ENCODE measurements around the gene SLCO2B1.
"Not testable (repeated sequence)": the region's sequence is repeated elsewhere in the genome, so short reads cannot be mapped to it uniquely, and the experiment has no call there.

Gene SLCO2B1, protein sequence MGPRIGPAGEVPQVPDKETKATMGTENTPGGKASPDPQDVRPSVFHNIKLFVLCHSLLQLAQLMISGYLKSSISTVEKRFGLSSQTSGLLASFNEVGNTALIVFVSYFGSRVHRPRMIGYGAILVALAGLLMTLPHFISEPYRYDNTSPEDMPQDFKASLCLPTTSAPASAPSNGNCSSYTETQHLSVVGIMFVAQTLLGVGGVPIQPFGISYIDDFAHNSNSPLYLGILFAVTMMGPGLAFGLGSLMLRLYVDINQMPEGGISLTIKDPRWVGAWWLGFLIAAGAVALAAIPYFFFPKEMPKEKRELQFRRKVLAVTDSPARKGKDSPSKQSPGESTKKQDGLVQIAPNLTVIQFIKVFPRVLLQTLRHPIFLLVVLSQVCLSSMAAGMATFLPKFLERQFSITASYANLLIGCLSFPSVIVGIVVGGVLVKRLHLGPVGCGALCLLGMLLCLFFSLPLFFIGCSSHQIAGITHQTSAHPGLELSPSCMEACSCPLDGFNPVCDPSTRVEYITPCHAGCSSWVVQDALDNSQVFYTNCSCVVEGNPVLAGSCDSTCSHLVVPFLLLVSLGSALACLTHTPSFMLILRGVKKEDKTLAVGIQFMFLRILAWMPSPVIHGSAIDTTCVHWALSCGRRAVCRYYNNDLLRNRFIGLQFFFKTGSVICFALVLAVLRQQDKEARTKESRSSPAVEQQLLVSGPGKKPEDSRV

DNA sequence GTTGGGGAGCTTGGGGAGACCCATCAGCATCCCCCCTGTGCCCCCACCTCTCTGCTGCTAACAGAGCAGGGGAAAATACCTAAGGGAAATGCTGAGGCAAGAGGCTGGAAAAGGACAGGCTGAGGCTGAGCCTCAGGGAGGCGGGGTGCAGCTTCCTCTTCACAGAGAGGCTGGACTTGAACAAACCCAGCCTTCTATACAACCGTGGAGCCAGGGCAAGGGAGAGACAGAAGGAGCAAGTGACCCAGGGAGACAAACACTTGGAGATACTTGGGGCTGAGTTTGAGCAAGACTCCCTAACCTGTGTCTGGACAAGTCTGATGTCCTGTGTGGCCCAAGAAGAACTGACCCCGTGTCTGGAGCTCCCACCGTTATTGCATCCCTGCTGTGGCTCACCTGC lies at the start of gene SLCO2B1:
Gene SLCO2B1, plus strand, starts transcription at position 229 of the 400 bp plus-strand sequence. CDS start 275 bp downstream, outside the sequence.
- no peak for DNase-seq

- no peak for DNase-seq
Measured at GRCh38 chr11:75101424-75102128, 49.3 kb upstream of the SLCO2B1 start.

DNA sequence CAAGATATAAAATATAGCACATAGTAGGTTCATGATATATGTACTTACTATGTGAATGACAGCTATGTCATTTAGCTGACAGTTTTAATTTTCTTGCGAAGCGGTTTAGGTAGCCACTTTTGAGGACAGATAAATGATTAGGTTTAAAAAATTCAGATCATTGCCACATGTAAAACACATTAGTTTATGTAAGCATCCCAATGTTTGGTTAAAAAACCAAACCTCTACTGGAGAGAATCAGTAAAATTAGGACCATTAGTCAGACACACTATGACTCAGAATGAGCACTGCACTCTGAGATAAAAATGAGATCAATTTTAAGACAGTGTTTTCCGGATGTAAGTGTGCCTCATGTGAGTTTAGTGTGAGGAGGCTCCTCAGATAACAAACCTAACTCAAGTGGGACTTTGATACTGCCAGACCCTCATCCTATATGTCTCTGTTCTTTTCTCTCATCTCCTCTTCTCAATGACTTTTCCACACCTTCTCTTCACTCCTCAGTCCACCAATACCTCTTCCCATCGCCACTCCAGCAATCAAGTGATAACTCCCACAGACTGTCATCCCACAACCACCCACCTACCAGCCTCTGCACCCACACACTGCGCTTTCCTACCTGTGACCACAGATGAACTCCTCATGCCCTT lies 47.4 kb upstream of the SLCO2B1 start:
- DNase-seq = no peak

DNA sequence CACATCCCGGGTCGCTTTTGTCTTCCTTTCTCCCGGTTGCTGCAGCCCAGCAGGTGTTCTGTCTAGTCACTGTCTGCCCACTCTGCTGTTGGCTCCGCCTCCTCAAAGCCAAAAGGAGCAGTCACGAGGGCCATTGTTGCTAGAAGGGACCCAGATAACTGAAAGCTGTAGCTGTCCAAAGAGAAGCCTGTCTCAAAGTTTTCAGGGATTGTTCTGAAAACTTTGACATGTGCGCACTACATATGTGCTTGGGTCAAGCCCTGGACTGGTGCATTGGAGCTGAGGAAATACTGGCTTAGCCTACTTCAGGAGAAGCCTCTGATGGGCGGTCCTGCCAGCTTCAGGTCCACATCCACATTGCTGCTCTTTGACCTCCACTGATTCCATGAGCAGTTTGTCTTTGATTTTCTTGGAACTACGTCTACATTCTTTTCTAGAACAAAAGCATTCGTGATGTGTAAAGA lies 45.4 kb upstream of the SLCO2B1 start:
- DNase-seq = no peak

- DNase-seq = not testable (repeated sequence)
Measured at GRCh38 chr11:75105967-75106681, 44.8 kb upstream of the SLCO2B1 start.

- no peak for DNase-seq
Measured at GRCh38 chr11:75107187-75107586, 43.7 kb upstream of the SLCO2B1 start.

DNA sequence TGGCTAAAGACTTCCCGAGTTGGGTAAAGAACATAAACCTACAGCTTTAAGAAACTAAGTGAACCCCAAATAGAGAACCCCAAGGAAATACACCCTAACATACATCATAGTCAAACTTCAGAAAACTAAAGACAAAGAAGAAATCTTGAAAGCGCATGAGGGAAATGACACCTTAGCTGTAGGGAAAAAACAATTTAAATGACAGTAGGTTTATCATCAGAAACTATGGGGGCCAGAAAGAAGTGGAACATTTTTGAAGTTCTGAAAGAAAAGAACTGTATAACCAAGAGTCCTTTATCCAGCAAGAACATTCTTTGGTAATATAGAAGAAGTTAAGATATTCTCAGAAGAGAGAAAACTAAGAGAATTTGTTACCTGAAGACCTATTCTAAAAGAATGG lies 38.7 kb upstream of the SLCO2B1 start:
- no peak for DNase-seq

DNA sequence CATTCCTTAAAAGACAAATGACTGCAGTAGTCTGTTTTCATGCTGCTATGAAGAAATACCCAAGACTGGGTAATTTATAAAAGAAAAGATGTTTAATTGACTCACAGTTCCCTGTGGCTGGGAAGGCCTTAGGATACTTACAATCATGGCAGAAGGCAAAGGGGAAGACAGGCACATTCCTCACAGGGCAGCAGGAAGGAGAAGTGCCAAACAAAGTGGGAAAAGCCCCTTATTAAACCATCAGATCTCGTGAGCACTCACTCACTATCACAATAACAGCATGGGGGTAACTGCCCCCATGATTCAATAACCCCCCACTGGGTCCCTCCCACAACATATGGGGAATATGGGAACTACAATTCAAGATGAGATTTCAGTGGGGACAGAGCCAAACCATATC lies 37.9 kb upstream of the SLCO2B1 start:
- no peak for DNase-seq

DNA sequence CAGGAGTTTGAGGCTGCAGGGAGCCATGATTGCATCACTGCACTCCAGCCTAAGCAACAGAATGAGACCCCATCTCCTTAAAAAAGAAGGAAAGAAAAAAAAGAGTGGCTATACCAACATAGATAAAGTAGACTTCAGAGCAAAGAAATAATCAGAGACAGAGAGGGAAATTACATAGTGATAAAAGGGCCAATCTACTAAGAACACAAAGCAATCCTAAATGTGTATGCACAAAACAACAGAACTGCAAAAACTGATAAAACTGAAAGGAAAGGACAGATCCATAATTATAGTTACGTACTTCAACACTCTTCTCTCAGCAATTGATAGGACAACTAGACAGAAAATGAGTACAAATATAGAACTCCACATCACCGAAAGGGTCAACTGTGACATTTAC lies 36.4 kb upstream of the SLCO2B1 start:
- no peak for DNase-seq

- DNase-seq = no peak
Measured at GRCh38 chr11:75118577-75118976, 32.3 kb upstream of the SLCO2B1 start.

DNA sequence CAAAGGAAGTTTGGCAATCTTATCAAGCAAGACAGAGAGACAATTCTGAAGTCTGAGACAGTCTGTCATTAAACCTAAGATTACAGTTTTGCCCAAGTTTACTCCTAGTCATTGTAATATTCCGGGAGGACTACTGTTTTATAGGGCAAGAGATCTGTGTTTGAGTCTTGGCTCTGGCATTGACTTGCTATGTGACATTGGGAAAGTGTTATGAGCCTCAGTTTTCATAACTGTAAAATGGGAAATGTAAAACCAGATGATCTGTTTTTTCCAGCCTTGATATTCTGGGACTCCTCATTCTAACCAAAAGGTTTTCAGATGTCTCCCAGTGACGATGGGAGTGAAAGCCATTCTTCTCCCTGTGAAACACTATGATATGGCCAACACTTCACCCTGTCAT lies 24.3 kb upstream of the SLCO2B1 start:
- no peak for DNase-seq

DNA sequence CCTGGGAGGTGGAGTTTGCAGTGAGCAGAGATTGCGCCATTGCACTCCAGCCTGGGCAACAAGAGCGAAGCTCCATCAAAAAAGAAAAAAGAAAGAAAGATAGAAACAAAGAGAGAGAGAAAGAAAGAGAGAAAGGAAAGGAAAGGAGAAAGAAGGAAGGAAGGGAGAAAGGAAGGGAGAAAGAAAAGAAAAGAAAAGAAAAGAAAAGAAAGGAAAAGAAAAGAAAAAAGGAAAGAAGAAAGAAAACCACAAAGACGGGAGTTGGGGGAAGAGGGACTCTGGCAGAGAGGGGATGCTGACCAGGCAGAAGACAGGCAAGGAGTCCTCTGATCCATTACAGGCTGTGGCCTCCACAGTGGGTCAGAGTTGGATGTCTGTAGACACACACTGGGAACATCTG lies 18.8 kb upstream of the SLCO2B1 start:
- DNase-seq = no peak

GRCh38 chr11:75133976-75134375 lies 16.9 kb upstream of the SLCO2B1 start:
- no peak for DNase-seq

DNA sequence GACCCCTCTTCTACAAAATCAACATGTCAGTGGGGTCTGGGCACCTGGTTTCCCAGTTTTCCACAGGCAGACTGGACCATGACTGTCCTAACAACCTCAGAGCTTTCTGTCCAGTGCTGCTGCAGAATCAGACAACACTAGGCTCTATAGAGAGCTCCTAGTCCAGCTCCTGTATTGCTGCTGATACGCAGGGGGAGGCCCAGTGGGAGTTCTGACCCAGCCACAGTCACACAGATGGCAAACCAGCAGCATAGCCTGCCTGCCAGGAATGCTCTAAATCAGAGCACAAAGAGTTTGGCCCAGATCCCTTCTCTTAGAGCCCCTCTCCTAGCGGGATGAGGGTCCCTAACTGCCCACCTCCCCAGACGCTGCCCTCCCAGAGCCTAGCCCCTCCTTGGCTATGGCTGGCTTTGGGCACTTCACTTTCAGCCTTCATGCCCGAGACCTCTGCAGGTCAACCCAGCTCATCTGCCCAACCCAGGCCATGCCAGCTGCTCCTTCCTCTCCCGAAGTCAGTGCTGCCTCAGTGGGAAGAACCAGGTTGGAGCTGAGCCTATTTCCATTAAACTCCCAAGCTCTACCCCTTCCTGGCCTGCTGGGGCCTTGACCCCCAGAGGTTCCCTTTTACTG lies 15.8 kb upstream of the SLCO2B1 start:
- DNase-seq = no peak

DNA sequence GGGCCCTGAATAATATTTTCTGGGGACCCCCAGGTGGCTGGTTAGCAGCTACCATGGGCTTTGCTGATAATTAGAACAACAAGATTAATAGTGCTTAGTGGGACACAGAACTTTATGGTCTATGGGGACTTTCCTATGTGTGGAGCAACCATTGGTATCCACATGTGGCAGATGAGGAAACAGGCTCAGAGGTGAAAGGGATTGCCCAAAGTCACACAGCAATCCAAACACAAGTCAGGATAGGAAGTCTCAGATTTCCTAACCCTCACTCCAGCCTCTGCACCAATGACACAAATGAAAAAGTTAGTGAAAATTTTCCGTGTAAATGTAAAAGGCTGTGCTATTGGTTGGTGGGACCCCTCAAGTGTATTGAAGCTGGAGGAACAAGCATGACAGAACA lies 15.3 kb upstream of the SLCO2B1 start:
- DNase-seq = no peak

DNA sequence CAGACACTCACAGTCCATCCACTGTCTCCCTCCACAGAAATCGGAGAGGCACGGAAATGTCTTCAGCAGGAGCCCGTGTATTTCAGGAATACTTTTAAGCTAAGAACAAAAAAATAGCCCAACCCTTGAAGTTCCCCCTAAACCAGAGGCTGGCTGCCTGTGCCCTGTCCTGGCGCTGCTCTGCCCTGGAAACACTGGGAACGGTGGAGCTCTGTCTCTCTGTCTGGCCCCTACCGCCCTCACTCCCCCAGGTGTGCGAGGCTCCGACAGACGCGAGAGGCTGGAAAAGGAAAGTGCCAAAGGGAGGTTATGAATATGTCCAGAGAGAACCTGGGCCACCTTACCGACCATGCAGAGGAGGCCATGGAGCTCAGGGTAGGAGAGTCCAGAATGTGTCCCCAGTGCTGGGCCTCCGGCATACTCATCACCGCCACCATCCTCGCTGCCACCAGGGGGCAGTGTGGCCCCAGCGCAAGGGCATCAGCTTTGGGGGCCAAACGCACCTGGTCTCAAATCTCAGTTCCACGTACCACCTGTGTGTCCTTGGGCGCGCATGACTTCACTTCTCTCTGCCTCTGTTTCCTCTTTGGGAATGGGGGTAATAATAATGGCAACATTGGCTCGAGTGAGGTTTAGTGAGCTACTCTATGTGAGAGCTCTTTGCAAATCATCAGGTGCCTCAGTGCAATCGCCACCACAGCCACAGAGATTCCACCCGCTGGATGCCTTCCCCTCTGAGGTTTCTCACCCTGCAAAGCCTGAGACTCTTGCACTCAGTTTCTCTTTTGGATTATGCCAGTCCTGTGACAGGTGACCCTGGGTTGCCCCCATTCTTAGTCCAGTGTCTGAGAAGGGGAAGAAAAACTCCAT lies 10.4 kb upstream of the SLCO2B1 start:
- DNase-seq = no peak

- no peak for DNase-seq
Measured at GRCh38 chr11:75141166-75141565, 9.7 kb upstream of the SLCO2B1 start.

DNA sequence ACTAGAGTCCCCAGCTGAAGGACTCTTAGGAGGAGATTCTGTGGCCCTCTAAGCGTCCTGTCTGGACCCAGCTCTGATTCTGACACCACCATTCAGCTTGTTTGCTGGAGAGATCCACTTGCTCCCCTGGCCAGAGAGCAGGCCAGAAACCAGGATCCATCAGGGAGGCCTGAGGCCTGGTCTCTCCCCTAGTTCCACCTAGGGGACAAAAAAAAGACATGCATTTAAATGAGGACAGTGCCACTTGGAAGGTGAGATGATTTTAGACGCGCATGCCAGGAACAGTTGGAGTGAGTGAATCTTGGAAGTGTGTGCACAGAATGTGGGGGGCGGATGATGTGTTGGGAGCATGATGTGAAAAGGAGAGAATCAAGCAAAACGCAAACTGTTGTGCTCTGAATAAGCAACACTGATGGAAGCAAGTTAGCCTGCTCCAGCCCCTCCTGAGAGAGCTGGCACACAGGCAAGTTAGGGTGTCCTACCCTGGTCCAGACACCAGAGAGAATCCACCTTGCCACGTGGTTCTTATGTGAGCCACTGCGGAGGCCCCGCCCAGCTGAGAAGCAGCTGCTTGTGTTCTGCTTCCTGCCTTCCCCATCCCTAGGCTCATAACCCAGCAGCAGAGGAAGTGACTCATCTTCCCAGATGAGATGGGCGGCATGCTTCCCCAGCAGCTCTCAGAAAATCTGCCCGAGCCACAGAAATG lies 8.0 kb upstream of the SLCO2B1 start:
- peak; percentile 68 for DNase-seq

- no peak for DNase-seq
Measured at GRCh38 chr11:75143420-75143731, 7.5 kb upstream of the SLCO2B1 start.

DNA sequence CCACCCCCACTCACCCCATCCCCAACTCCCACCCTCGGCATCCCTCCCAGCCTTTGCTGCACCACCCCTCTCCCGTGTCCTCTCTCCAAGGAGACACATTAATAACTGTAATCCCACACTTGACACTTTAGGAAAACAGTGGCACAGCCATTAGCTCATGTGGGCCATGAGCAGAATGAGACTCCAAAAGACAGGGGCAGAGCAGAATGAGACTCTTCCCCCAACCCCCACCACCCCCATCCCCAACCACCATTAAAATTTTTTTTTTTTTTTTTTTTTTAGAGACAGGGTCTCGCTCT lies 6.2 kb upstream of the SLCO2B1 start:
- DNase-seq = no peak
